Mesenchymal stem cell (in vitro differentiated cells and primary cell): ENCODE measurements around the gene TAMALIN.
"Not testable (repeated sequence)": the region's sequence is repeated elsewhere in the genome, so short reads cannot be mapped to it uniquely, and the experiment has no call there.

Experiments used
- DNase-seq: peaks from one replicate; pipeline ENCODE4 v3.0.0-alpha.2; 2013
- H2AFZ ChIP-seq: one replicate; pipeline ENCODE4 v1.6.1; 2013; ENCODE audit warnings: low read depth, mild to moderate bottlenecking, control low read depth, inconsistent platforms, low read length, moderate library complexity
- H2AK5ac ChIP-seq: 2 replicates; pipeline ENCODE4 v1.6.1; 2013; ENCODE audit warnings: low read length, moderate library complexity, mild to moderate bottlenecking, inconsistent platforms; ENCODE audit not compliant: severe bottlenecking
- H2BK120ac ChIP-seq: one replicate; pipeline ENCODE4 v1.6.1; 2013; ENCODE audit warnings: low read depth, mild to moderate bottlenecking, inconsistent platforms, low read length, moderate library complexity
- H2BK12ac ChIP-seq, 2 experiments: one replicate each; pipeline ENCODE4 v1.6.1; 2013; ENCODE audit warnings: inconsistent platforms in 2 of 2, low read length in 2 of 2, mild to moderate bottlenecking in 2 of 2, moderate library complexity in 2 of 2, control low read depth in 1 of 2
- H2BK15ac ChIP-seq: one replicate; pipeline ENCODE4 v1.6.1; 2013; ENCODE audit warnings: mild to moderate bottlenecking, low read depth, inconsistent platforms; ENCODE audit not compliant: poor library complexity, severe bottlenecking
- H2BK5ac ChIP-seq: 2 replicates; pipeline ENCODE4 v1.6.1; 2013; ENCODE audit warnings: low read depth, mild to moderate bottlenecking, low read length, control low read depth, inconsistent platforms; ENCODE audit not compliant: poor library complexity, severe bottlenecking
- H3K14ac ChIP-seq, 2 experiments: one replicate each; pipeline ENCODE4 v1.6.1; 2013; ENCODE audit warnings: inconsistent platforms in 2 of 2, low read length in 2 of 2, control low read depth in 1 of 2, mild to moderate bottlenecking in 1 of 2, moderate library complexity in 1 of 2
- H3K18ac ChIP-seq, 2 experiments: one replicate each; pipeline ENCODE4 v1.6.1; 2013; ENCODE audit warnings: inconsistent platforms in 2 of 2, low read length in 2 of 2, control low read depth in 1 of 2, low read depth in 1 of 2, mild to moderate bottlenecking in 1 of 2
- H3K23ac ChIP-seq, 2 experiments: one replicate each; pipeline ENCODE4 v1.6.1; 2013; ENCODE audit warnings: inconsistent platforms in 2 of 2, low read length in 2 of 2, mild to moderate bottlenecking in 2 of 2, moderate library complexity in 2 of 2, control low read depth in 1 of 2
- H3K27ac ChIP-seq: 2 replicates; pipeline ENCODE4 v1.5.1; 2013; ENCODE audit warnings: mild to moderate bottlenecking, moderate library complexity, low read length, control low read depth, inconsistent platforms; ENCODE audit not compliant: poor library complexity, severe bottlenecking
- H3K27me3 ChIP-seq, 2 experiments: 2 replicates each; pipeline versions ENCODE4 v1.6.1 to v1.7.0; 2013; ENCODE audit warnings: low read length in 2 of 2, mild to moderate bottlenecking in 2 of 2, moderate library complexity in 2 of 2, control low read depth in 1 of 2, inconsistent platforms in 1 of 2; ENCODE audit not compliant: control insufficient read depth in 1 of 2, insufficient read depth in 1 of 2
- H3K36me3 ChIP-seq, 2 experiments: 2 replicates each; pipeline versions ENCODE4 v1.6.1 to v1.7.0; 2013; ENCODE audit warnings: low read length in 2 of 2, control low read depth in 1 of 2, inconsistent platforms in 1 of 2, low read depth in 1 of 2, mild to moderate bottlenecking in 1 of 2; ENCODE audit not compliant: insufficient read depth in 2 of 2, control insufficient read depth in 1 of 2
- H3K4ac ChIP-seq, 2 experiments: one replicate each; pipeline ENCODE4 v1.6.1; 2013; ENCODE audit warnings: inconsistent platforms in 2 of 2, low read length in 2 of 2, mild to moderate bottlenecking in 2 of 2, moderate library complexity in 2 of 2, control low read depth in 1 of 2, low read depth in 1 of 2
- H3K4me1 ChIP-seq: 2 replicates; pipeline ENCODE4 v1.6.1; 2013; ENCODE audit warnings: low read depth, low read length, control low read depth; ENCODE audit not compliant: control insufficient read depth, insufficient read depth
- H3K4me2 ChIP-seq: 2 replicates; pipeline ENCODE4 v1.6.1; 2013; ENCODE audit warnings: low read length, mild to moderate bottlenecking, inconsistent platforms; ENCODE audit not compliant: poor library complexity, severe bottlenecking
- H3K4me3 ChIP-seq, 2 experiments: 2 replicates each; pipeline versions ENCODE4 v1.5.1 to v1.7.0; 2013; ENCODE audit warnings: low read length in 2 of 2, mild to moderate bottlenecking in 2 of 2, control low read depth in 1 of 2, low read depth in 1 of 2; ENCODE audit not compliant: insufficient read depth in 1 of 2
- H3K79me1 ChIP-seq: replicated peaks from 2 replicates; pipeline ENCODE4 v1.6.1; 2013; ENCODE audit warnings: mild to moderate bottlenecking, control low read depth, low read length, inconsistent platforms; ENCODE audit not compliant: poor library complexity, severe bottlenecking
- H3K9ac ChIP-seq: 2 replicates; pipeline ENCODE4 v1.7.0; 2013; ENCODE audit warnings: mild to moderate bottlenecking, low read length, moderate library complexity
- H3K9me3 ChIP-seq: 2 replicates; pipeline ENCODE4 v1.7.0; 2013; ENCODE audit warnings: mild to moderate bottlenecking, low read length; ENCODE audit not compliant: control insufficient read depth
- H4K8ac ChIP-seq: one replicate; pipeline ENCODE4 v1.6.1; 2013; ENCODE audit warnings: inconsistent platforms, mild to moderate bottlenecking, low read length, moderate library complexity
- H4K91ac ChIP-seq: one replicate; pipeline ENCODE4 v1.6.1; 2013; ENCODE audit warnings: mild to moderate bottlenecking, low read length, inconsistent platforms
- whole genome bisulfite sequencing: methylation state at CpG from one replicate; pipeline ENCODE4 v1.1.7; 2013; ENCODE audit warnings: mixed read lengths; 5-methylcytosine and 5-hydroxymethylcytosine counted together

TAMALIN gene

DNA sequence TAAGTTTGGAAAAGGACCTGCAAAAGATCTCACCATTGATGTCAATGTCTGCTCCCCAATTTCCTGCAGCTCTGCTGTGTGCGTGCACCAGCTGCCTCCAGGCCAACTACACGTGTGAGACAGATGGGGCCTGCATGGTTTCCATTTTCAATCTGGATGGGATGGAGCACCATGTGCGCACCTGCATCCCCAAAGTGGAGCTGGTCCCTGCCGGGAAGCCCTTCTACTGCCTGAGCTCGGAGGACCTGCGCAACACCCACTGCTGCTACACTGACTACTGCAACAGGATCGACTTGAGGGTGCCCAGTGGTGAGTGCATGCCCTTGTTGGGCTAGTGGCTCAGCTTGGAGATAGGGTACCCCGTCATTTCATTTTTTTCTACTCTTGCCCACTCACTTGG lies 31.6 kb upstream of the TAMALIN start:
- peak overlapping the region; percentile 23 for H4K91ac ChIP-seq
- peak overlapping the region in 1 of 2 experiments; percentile 28 for H3K18ac ChIP-seq
- no peaks in the 10 kb centered on the region for H3K27me3 ChIP-seq
- H3K9ac ChIP-seq = no peak overlapping the region
- no peak overlapping the region for H2BK120ac ChIP-seq
- peak overlapping the region; percentile 95 for H2AK5ac ChIP-seq
- no peak overlapping the region for H2BK5ac ChIP-seq
- H3K9me3 ChIP-seq = no peaks in the 10 kb centered on the region
- peaks cover 20% of the 10 kb centered on the region for H3K79me1 ChIP-seq
- H3K4ac ChIP-seq = peak overlapping the region in 1 of 2 experiments; percentile 9
- peak overlapping the region; percentile 71 for H2BK15ac ChIP-seq
- no peak overlapping the region for H3K4me3 ChIP-seq
- H3K23ac ChIP-seq = no peak overlapping the region
- H3K4me2 ChIP-seq = no peak overlapping the region
- H3K27ac ChIP-seq = no peak overlapping the region
- H3K14ac ChIP-seq = no peak overlapping the region
- no peak overlapping the region for H4K8ac ChIP-seq
- peak overlapping the region; percentile 25 to 29 for H2BK12ac ChIP-seq
- WGBS = 90% methylated on average over 8 of the region's 8 CpGs
- no peak for DNase-seq
- peaks cover 37% of the 10 kb centered on the region for H3K4me1 ChIP-seq
- H2AFZ ChIP-seq = no peak overlapping the region
- H3K36me3 ChIP-seq = peaks cover 9 to 33% of the 10 kb centered on the region in 2 experiments

DNA sequence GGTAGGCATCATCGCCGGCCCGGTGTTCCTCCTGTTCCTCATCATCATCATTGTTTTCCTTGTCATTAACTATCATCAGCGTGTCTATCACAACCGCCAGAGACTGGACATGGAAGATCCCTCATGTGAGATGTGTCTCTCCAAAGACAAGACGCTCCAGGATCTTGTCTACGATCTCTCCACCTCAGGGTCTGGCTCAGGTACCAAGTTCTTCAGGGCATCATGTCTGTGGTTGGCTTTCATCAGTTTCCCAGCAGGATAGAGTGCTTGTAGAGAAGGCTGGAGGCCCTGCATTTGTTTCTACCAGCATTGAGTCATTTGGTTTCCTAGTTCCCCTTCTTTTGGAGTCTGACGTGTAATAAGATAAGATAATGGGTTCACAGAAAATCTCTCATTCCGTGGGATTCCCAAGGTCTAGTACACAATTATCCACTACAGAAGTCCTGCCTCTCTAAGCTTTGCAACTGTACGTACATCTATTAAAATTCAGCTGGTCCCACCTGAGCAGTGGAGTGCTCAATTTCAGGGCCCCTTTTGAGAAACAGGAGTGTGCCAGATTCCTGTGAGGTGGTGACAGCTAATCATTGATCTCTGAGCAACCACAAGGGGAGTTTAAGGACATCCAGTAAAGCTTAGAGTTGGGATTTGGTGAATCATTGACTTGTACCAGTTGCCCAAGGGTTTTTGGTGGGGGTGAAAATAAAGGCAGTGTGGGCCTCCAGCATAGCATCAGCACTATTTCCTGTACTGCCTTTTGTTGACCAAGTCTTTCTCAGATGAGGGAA lies 30.2 kb upstream of the TAMALIN start:
- WGBS = 93% methylated on average over 10 of the region's 10 CpGs
- Histone ChIP-seq H3K9me3 (no peaks in the 10 kb centered on the region), H3K18ac (no peak overlapping the region)

DNA sequence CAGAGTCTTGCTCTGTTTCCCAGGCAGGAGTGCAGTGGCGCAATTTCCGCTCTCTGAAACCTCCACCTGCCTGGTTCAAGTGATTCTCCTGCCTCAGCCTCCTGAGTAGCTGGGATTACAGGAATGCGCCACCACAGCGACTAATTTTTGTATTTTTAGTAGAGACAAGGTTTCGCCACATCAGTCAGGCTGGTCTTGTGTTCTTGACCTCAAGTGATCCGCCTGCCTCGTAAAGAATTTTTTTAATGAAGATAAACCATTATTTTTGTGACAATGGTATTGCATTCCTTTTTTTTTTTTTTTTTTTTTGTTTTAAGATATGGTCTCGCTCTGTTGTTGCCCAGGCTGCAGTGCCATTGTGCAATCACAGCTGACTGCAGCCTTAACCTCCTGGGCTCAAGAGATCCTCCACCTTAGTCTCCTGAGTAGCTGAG lies 29.4 kb upstream of the TAMALIN start:
- Histone ChIP-seq H3K4me3 (no peak overlapping the region), H3K4ac (no peak overlapping the region), H4K91ac (no peak overlapping the region), H2AFZ (no peak overlapping the region), H3K9ac (no peak overlapping the region), H2AK5ac (peak overlapping the region; percentile 78), H3K27me3 (no peaks in the 10 kb centered on the region), H3K79me1 (peaks cover 23% of the 10 kb centered on the region), H2BK15ac (no peak overlapping the region), H3K27ac (peak overlapping the region; percentile 85), H3K9me3 (no peaks in the 10 kb centered on the region), H2BK12ac (no peak overlapping the region), H3K23ac (no peak overlapping the region), H4K8ac (no peak overlapping the region), H3K18ac (no peak overlapping the region), H3K4me2 (no peak overlapping the region), H3K14ac (no peak overlapping the region), H2BK5ac (peak overlapping the region; percentile 82), H3K4me1 (peaks cover 34% of the 10 kb centered on the region), H2BK120ac (no peak overlapping the region), H3K36me3 (peaks cover 18 to 52% of the 10 kb centered on the region in 2 experiments)
- DNase-seq = no peak
- WGBS = over 99% methylated on average over 5 of the region's 8 CpGs

More for the DNA sequence above, 30.2 kb upstream of the TAMALIN start:
- Histone ChIP-seq H3K4me3 (no peak overlapping the region), H2AFZ (no peak overlapping the region), H3K4ac (no peak overlapping the region), H3K36me3 (peaks cover 13 to 45% of the 10 kb centered on the region in 2 experiments), H3K79me1 (peaks cover 23% of the 10 kb centered on the region), H3K23ac (no peak overlapping the region), H3K4me1 (peaks cover 33% of the 10 kb centered on the region), H2BK15ac (no peak overlapping the region), H3K9ac (no peak overlapping the region), H4K8ac (no peak overlapping the region), H2BK5ac (no peak overlapping the region), H3K27me3 (no peaks in the 10 kb centered on the region), H2BK12ac (no peak overlapping the region), H3K27ac (peak overlapping the region; percentile 85), H4K91ac (no peak overlapping the region), H3K14ac (no peak overlapping the region), H2BK120ac (no peak overlapping the region), H2AK5ac (no peak overlapping the region), H3K4me2 (no peak overlapping the region)
- DNase-seq = peak; percentile 73

DNA sequence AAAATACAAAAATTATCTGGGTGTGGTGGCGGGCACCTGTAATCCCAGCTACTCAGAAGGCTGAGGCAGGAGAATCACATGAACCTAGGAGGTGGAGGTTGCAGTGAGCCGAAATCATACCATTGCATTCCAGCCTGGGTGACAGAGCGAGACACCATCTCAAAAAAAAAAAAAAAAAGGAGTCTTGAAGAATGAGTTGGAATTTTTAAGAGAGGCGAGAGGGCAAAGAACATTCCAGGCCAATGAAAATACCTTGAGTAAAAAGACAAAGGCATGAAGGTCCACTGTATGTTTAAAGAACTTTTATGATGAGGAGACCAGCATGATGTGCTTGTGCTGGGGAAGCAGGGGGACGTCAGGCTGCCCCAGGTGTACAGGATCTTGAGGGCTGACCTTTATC lies 27.4 kb upstream of the TAMALIN start:
- not testable (repeated sequence) for H2AFZ ChIP-seq, H2BK5ac ChIP-seq, DNase-seq, H3K18ac ChIP-seq, H3K4ac ChIP-seq, H3K4me2 ChIP-seq, H3K4me3 ChIP-seq, H3K27me3 ChIP-seq, H2BK15ac ChIP-seq, H2BK12ac ChIP-seq, H3K9me3 ChIP-seq, H3K27ac ChIP-seq, H4K91ac ChIP-seq, H4K8ac ChIP-seq, H2BK120ac ChIP-seq, H3K23ac ChIP-seq, H3K14ac ChIP-seq
- Histone ChIP-seq H3K4me1 (peaks cover 25% of the 10 kb centered on the region), H3K79me1 (peaks cover 20% of the 10 kb centered on the region), H3K36me3 (peaks cover 19 to 72% of the 10 kb centered on the region in 2 experiments), H2AK5ac (peak overlapping the region; percentile 5), H3K9ac (peak overlapping the region; percentile 16)
- WGBS = 91% methylated on average over 5 of the region's 5 CpGs
